ENCODE results near the gene COPS7A. TPM values are rescaled to one million over a fixed set of nuclear protein-coding genes. Genes with fewer than 3 reads are reported as not detected.

Gene COPS7A
- total and polyA plus RNA-seq, 2 donors (not counting 1 experiment from before 2014, with no cell fraction given), result 79.1 to 114 TPM

DNA sequence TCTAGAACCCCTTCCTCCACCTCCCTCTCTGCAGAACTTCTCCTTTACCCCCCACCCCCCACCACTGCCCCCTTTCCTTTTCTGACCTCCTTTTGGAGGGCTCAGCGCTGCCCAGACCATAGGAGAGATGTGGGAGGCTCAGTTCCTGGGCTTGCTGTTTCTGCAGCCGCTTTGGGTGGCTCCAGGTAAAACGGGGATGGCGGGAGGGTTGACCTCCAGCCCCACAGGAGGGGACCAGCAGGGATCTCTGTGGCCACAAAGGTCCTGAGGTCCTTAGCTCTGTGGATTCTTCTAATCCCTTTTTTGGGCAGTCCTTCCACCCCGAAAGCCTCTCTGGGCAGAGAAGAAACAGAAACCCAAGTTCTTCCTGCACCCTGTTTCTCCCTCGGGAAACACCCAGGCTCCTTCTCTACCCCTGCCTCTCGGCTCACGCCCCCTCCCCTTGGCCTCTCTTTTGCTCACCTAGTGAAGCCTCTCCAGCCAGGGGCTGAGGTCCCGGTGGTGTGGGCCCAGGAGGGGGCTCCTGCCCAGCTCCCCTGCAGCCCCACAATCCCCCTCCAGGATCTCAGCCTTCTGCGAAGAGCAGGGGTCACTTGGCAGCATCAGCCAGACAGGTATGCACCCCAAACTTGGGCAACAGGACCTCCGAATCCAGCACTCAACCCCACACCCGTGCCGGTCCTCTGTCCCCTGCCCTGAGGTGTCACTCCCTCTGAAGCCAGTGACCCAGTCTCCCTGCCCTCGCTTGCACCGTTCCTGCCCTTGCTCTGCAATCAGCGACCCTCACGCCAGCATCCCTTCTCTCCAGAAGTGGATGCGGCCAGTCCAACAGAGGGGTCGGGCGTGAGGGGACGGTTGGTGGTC is 49.1 kb downstream of the COPS7A start:
- no peak for DNase-seq (ENCODE audit: low read depth in 2 of 2)

DNA sequence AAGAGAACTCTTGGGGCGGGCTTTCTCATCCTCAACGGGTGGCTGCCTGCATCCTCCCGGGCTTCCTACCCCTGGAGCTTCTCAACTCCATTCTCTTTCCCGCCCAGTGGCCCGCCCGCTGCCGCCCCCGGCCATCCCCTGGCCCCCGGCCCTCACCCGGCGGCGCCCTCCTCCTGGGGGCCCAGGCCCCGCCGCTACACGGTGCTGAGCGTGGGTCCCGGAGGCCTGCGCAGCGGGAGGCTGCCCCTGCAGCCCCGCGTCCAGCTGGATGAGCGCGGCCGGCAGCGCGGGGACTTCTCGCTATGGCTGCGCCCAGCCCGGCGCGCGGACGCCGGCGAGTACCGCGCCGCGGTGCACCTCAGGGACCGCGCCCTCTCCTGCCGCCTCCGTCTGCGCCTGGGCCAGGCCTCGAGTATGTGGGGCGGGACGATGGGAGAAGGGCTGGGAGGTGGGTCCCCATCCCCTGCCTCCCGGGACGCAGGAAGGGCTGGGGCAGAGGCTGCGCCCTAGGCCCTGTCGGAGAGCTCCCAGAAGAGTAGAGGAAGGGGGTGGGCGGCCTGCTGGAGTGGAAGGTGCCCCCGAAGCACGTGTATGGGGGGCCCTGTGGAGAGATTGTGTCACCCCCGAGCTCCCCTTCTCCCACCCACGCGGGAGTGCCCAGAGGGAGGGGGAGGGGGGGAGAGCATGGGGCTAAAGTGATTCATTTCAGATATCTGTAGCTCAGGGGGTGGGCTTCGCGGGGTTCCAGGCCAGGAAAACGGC is 49.9 kb downstream of the COPS7A start:
- Histone ChIP-seq H3K27me3 (ENCODE audit: control insufficient read depth, insufficient read depth, low read length) (no peaks in the 10 kb centered on the region), H3K9ac (ENCODE audit: insufficient read depth, low read length) (no peak overlapping the region), H3K4me1 (ENCODE audit: control insufficient read depth, extremely low read depth, insufficient read depth, low read length) (peaks cover 18% of the 10 kb centered on the region), H2AFZ (ENCODE audit: low read length) (no peak overlapping the region), H4K20me1 (ENCODE audit: control insufficient read depth, extremely low read depth, insufficient read depth, low read length) (peaks cover 4% of the 10 kb centered on the region), H3K9me3 (ENCODE audit: control insufficient read depth, insufficient read depth, low read depth, low read length) (no peaks in the 10 kb centered on the region), H3K36me3 (ENCODE audit: control insufficient read depth, insufficient read depth, low read length) (peaks cover 13% of the 10 kb centered on the region), H3K27ac (ENCODE audit: insufficient read depth, low read length) (no peak overlapping the region), H3K4me3 (replicated peaks in 1 of 4; ENCODE audit: control extremely low read depth in 1 of 4, insufficient read depth in 1 of 4, low read depth in 3 of 4, low read length in 4 of 4) (no peak overlapping the region), H3K4me2 (ENCODE audit: extremely low read depth, insufficient read depth, low read length) (no peak overlapping the region), H3K79me2 (ENCODE audit: control insufficient read depth, insufficient read depth, low read length) (peaks cover 12% of the 10 kb centered on the region)
- DNase-seq (ENCODE audit: low read depth in 2 of 2), result no peak
- TF ChIP-seq, protein P1, sequence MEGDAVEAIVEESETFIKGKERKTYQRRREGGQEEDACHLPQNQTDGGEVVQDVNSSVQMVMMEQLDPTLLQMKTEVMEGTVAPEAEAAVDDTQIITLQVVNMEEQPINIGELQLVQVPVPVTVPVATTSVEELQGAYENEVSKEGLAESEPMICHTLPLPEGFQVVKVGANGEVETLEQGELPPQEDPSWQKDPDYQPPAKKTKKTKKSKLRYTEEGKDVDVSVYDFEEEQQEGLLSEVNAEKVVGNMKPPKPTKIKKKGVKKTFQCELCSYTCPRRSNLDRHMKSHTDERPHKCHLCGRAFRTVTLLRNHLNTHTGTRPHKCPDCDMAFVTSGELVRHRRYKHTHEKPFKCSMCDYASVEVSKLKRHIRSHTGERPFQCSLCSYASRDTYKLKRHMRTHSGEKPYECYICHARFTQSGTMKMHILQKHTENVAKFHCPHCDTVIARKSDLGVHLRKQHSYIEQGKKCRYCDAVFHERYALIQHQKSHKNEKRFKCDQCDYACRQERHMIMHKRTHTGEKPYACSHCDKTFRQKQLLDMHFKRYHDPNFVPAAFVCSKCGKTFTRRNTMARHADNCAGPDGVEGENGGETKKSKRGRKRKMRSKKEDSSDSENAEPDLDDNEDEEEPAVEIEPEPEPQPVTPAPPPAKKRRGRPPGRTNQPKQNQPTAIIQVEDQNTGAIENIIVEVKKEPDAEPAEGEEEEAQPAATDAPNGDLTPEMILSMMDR (conservative IDR thresholded peaks at IDR 0.05 in 1 of 2, IDR thresholded peaks at IDR 0.05 in 1 of 2; ENCODE audit: low read depth in 1 of 2, low read length in 2 of 2), result no peak
- no peak for TF ChIP-seq EZH2 (IDR thresholded peaks at IDR 0.05; ENCODE audit: low read length, missing control alignments)

More for the DNA sequence above, 49.1 kb downstream of the COPS7A start:
- TF ChIP-seq, protein P1 (conservative IDR thresholded peaks at IDR 0.05 in 1 of 2, IDR thresholded peaks at IDR 0.05 in 1 of 2; ENCODE audit: low read depth in 1 of 2, low read length in 2 of 2), result no peak
- TF ChIP-seq EZH2 (IDR thresholded peaks at IDR 0.05; ENCODE audit: low read length, missing control alignments), result no peak
- Histone ChIP-seq H3K9ac (ENCODE audit: insufficient read depth, low read length) (no peak overlapping the region), H3K27me3 (ENCODE audit: control insufficient read depth, insufficient read depth, low read length) (no peaks in the 10 kb centered on the region), H3K4me1 (ENCODE audit: control insufficient read depth, extremely low read depth, insufficient read depth, low read length) (peaks cover 21% of the 10 kb centered on the region), H3K79me2 (ENCODE audit: control insufficient read depth, insufficient read depth, low read length) (peaks cover 21% of the 10 kb centered on the region), H3K4me2 (ENCODE audit: extremely low read depth, insufficient read depth, low read length) (no peak overlapping the region), H2AFZ (ENCODE audit: low read length) (no peak overlapping the region), H3K36me3 (ENCODE audit: control insufficient read depth, insufficient read depth, low read length) (peaks cover 13% of the 10 kb centered on the region), H3K9me3 (ENCODE audit: control insufficient read depth, insufficient read depth, low read depth, low read length) (no peaks in the 10 kb centered on the region), H4K20me1 (ENCODE audit: control insufficient read depth, extremely low read depth, insufficient read depth, low read length) (peaks cover 7% of the 10 kb centered on the region), H3K27ac (ENCODE audit: insufficient read depth, low read length) (no peak overlapping the region), H3K4me3 (replicated peaks in 1 of 4; ENCODE audit: control extremely low read depth in 1 of 4, insufficient read depth in 1 of 4, low read depth in 3 of 4, low read length in 4 of 4) (no peak overlapping the region)

DNA sequence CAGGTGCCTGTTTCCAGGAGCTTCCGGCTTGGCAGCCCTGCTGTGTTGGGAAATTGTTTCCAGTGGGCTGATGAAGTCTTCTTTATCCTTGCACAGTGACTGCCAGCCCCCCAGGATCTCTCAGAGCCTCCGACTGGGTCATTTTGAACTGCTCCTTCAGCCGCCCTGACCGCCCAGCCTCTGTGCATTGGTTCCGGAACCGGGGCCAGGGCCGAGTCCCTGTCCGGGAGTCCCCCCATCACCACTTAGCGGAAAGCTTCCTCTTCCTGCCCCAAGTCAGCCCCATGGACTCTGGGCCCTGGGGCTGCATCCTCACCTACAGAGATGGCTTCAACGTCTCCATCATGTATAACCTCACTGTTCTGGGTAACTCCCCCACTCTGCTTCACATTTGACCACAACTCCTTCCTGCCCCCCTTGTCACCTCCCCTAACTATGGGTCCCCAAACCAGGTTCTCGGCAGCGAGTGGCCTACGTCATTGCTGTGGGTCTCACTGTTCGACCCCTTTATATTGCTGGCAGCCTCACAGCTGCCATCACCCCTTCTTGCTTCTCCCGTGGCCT is 50.7 kb downstream of the COPS7A start:
- H2AFZ ChIP-seq (ENCODE audit: low read length), result no peak overlapping the region
- no peaks in the 10 kb centered on the region for H4K20me1 ChIP-seq (ENCODE audit: control insufficient read depth, extremely low read depth, insufficient read depth, low read length)
- H3K36me3 ChIP-seq (ENCODE audit: control insufficient read depth, insufficient read depth, low read length), result peaks cover 12% of the 10 kb centered on the region
- H3K79me2 ChIP-seq (ENCODE audit: control insufficient read depth, insufficient read depth, low read length), result peaks cover 4% of the 10 kb centered on the region
- H3K27me3 ChIP-seq (ENCODE audit: control insufficient read depth, insufficient read depth, low read length), result no peaks in the 10 kb centered on the region
- no peak overlapping the region for H3K9ac ChIP-seq (ENCODE audit: insufficient read depth, low read length)
- TF ChIP-seq EZH2 (IDR thresholded peaks at IDR 0.05; ENCODE audit: low read length, missing control alignments), result no peak
- peaks cover 14% of the 10 kb centered on the region for H3K4me1 ChIP-seq (ENCODE audit: control insufficient read depth, extremely low read depth, insufficient read depth, low read length)
- H3K4me2 ChIP-seq (ENCODE audit: extremely low read depth, insufficient read depth, low read length), result no peak overlapping the region
- H3K9me3 ChIP-seq (ENCODE audit: control insufficient read depth, insufficient read depth, low read depth, low read length), result no peaks in the 10 kb centered on the region
- no peak overlapping the region for H3K4me3 ChIP-seq (replicated peaks in 1 of 4; ENCODE audit: control extremely low read depth in 1 of 4, insufficient read depth in 1 of 4, low read depth in 3 of 4, low read length in 4 of 4)
- no peak for DNase-seq (ENCODE audit: low read depth in 2 of 2)
- H3K27ac ChIP-seq (ENCODE audit: insufficient read depth, low read length), result no peak overlapping the region
